WTC11 (cell line): Measurements from ENCODE around the gene CFH. TPM values are rescaled to one million over a fixed set of nuclear protein-coding genes. Genes with fewer than 3 reads are reported as not detected.
"Not testable (repeated sequence)": the region's sequence is repeated elsewhere in the genome, so short reads cannot be mapped to it uniquely, and the experiment has no call there.

Experiments used
- ATAC-seq: fragments of 200-7000 bp; cut with Tn5 transposase; 2 replicates; pipeline ENCODE4 v1.10.0; 2021; ENCODE audit warnings: mild to moderate bottlenecking, moderate library complexity
- CTCF ChIA-PET: fragments of 300-600 bp; sonication (Branson Sonifier 250); formaldehyde crosslinking; loops from one replicate; lab custom pipeline; 2021; ENCODE audit warnings: antibody characterized with exemption; lab: Charles Lee
- POLR2A ChIA-PET: fragments of 350-600 bp; sonication (Branson Sonifier 250); formaldehyde crosslinking; loops from one replicate; lab custom pipeline; 2021; ENCODE audit warnings: antibody characterized with exemption; lab: Charles Lee
- DNase-seq: peaks from one replicate; pipeline ENCODE4 v3.0.0; 2021; ENCODE audit warnings: low spot score
- H3K27ac Mint-ChIP-seq: 2 replicates; pipeline ENCODE4 v1.8.0; 2021; ENCODE audit warnings: mixed read lengths
- H3K27me3 Mint-ChIP-seq: 2 replicates; pipeline ENCODE4 v1.8.0; 2021; ENCODE audit warnings: low read depth, mild to moderate bottlenecking, moderate library complexity, mixed read lengths
- H3K36me3 Mint-ChIP-seq: 2 replicates; pipeline ENCODE4 v1.8.0; 2021; ENCODE audit warnings: mixed read lengths
- H3K4me1 Mint-ChIP-seq: 2 replicates; pipeline ENCODE4 v1.8.0; 2022; ENCODE audit warnings: mixed read lengths
- H3K4me3 Mint-ChIP-seq: 2 replicates; pipeline ENCODE4 v1.8.0; 2021; ENCODE audit warnings: mild to moderate bottlenecking, moderate library complexity, mixed read lengths
- H3K9me3 Mint-ChIP-seq: 2 replicates; pipeline ENCODE4 v1.8.0; 2021; ENCODE audit warnings: mixed read lengths
- AFF4 ChIP-seq: sonication (generic); formaldehyde crosslinking; IDR thresholded peaks from 2 replicates; pipeline ENCODE4 v1.8.1; 2023; ENCODE audit warnings: mild to moderate bottlenecking, missing genetic modification reagents, borderline replicate concordance
- ATF1 ChIP-seq: sonication (generic); formaldehyde crosslinking; IDR thresholded peaks from 2 replicates; pipeline ENCODE4 v1.8.1; 2023; ENCODE audit warnings: mild to moderate bottlenecking, moderate library complexity, missing genetic modification reagents
- EMX1 ChIP-seq: fragments of 250-450 bp; sonication (Bioruptor Pico); IDR thresholded peaks from 2 replicates; pipeline ENCODE4 v1.8.0; 2021; ENCODE audit warnings: mild to moderate bottlenecking
- ESRRA ChIP-seq: sonication (generic); formaldehyde crosslinking; IDR thresholded peaks from 2 replicates; pipeline ENCODE4 v1.8.1; 2022; ENCODE audit warnings: mild to moderate bottlenecking, missing genetic modification reagents, borderline replicate concordance
- ETV6 ChIP-seq: sonication (generic); formaldehyde crosslinking; IDR thresholded peaks from 2 replicates; pipeline ENCODE4 v1.8.1; 2022; ENCODE audit warnings: mild to moderate bottlenecking, missing genetic modification reagents
- FOXP1 ChIP-seq: sonication (generic); formaldehyde crosslinking; IDR thresholded peaks from 2 replicates; pipeline ENCODE4 v1.8.0; 2022; ENCODE audit warnings: missing genetic modification reagents, mild to moderate bottlenecking, moderate library complexity, borderline replicate concordance
- HMGA2 ChIP-seq: fragments of 250-450 bp; sonication (Bioruptor Pico); IDR thresholded peaks from 2 replicates; pipeline ENCODE4 v1.4.0; 2021; ENCODE audit warnings: mild to moderate bottlenecking, moderate library complexity
- IRF2 ChIP-seq: sonication (generic); formaldehyde crosslinking; IDR thresholded peaks from 2 replicates; pipeline ENCODE4 v1.8.0; 2022; ENCODE audit warnings: low read depth, missing genetic modification reagents, borderline replicate concordance
- KAT7 ChIP-seq: sonication (generic); formaldehyde crosslinking; IDR thresholded peaks from 2 replicates; pipeline ENCODE4 v1.8.1; 2023; ENCODE audit warnings: missing genetic modification reagents, mild to moderate bottlenecking, borderline replicate concordance
- MXD4 ChIP-seq: fragments of 250-450 bp; sonication (Bioruptor Pico); IDR thresholded peaks from 2 replicates; pipeline ENCODE4 v1.8.0; 2021; ENCODE audit warnings: mild to moderate bottlenecking, moderate library complexity, borderline replicate concordance
- NFYB ChIP-seq: sonication (generic); formaldehyde crosslinking; conservative IDR thresholded peaks from 2 replicates; pipeline ENCODE4 v1.8.0; 2022; ENCODE audit warnings: low read depth, missing genetic modification reagents
- PREB ChIP-seq: sonication (generic); formaldehyde crosslinking; IDR thresholded peaks from 2 replicates; pipeline ENCODE4 v1.8.1; 2022; ENCODE audit warnings: mild to moderate bottlenecking, missing genetic modification reagents, moderate library complexity, borderline replicate concordance
- SOX15 ChIP-seq: fragments of 250-450 bp; sonication (Bioruptor Pico); IDR thresholded peaks from 2 replicates; pipeline ENCODE4 v1.9.0; 2021; ENCODE audit warnings: mild to moderate bottlenecking
- TEAD4 ChIP-seq: sonication (generic); formaldehyde crosslinking; IDR thresholded peaks from 2 replicates; pipeline ENCODE4 v1.8.0; 2022; ENCODE audit warnings: mild to moderate bottlenecking, missing genetic modification reagents
- TP53 ChIP-seq: sonication (generic); formaldehyde crosslinking; IDR thresholded peaks from 2 replicates; pipeline ENCODE4 v1.8.1; 2023; ENCODE audit warnings: mild to moderate bottlenecking, missing genetic modification reagents
- ZBTB21 ChIP-seq: sonication (generic); formaldehyde crosslinking; IDR thresholded peaks from 2 replicates; pipeline ENCODE4 v1.8.1; 2023; ENCODE audit warnings: mild to moderate bottlenecking, missing genetic modification reagents, borderline replicate concordance
- ZNF396 ChIP-seq: fragments of 250-450 bp; sonication (Bioruptor Pico); IDR thresholded peaks from 2 replicates; pipeline ENCODE4 v1.8.0; 2021; ENCODE audit warnings: mild to moderate bottlenecking, moderate library complexity, borderline replicate concordance
- total RNA-seq: library from RNA; stranded (reverse); gene quantifications from 3 replicates; pipeline ENCODE4 v1.2.3, GENCODE V29; 2021
- TF ChIP-seq, protein P1 (sequence below): sonication (generic); formaldehyde crosslinking; IDR thresholded peaks from 2 replicates; pipeline ENCODE4 v1.8.0; 2023; ENCODE audit warnings: missing genetic modification reagents
- TF ChIP-seq, protein P2 (sequence below): fragments of 250-450 bp; sonication (Bioruptor Pico); IDR thresholded peaks from 2 replicates; pipeline ENCODE4 v1.9.0; 2021; ENCODE audit warnings: moderate library complexity, mild to moderate bottlenecking, inconsistent platforms, borderline replicate concordance
- TF ChIP-seq, protein P3 (sequence below): sonication (generic); formaldehyde crosslinking; conservative IDR thresholded peaks from 2 replicates; pipeline ENCODE4 v1.8.1; 2023; ENCODE audit warnings: mild to moderate bottlenecking, low read depth, missing genetic modification reagents, moderate library complexity
- TF ChIP-seq, protein P4 (sequence below): sonication (generic); formaldehyde crosslinking; IDR thresholded peaks from 2 replicates; pipeline ENCODE4 v1.8.1; 2023; ENCODE audit warnings: mild to moderate bottlenecking, missing genetic modification reagents

The CFH gene
- total RNA-seq, 1 experiment from 2014 or later: 0.17 TPM

DNA sequence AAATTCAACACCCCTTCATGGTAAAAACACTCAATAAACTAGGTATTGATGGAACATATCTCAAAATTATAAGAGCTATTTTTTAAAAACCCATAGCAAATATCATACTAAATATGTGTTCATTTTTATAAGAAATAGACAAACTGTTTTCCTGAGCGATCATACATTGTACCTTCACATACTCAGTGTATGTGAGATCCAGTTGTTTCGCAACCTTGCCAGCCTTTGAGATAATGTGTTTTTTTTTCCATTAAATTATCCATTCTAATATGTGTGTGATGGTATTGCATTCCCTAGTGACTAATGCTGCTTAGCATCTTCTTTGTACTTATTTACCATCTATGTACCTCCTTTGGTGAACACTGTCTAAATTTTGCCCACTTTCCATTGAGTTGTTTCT, 47.1 kb downstream of the CFH start (continued):
- TF ChIP-seq, protein P1, sequence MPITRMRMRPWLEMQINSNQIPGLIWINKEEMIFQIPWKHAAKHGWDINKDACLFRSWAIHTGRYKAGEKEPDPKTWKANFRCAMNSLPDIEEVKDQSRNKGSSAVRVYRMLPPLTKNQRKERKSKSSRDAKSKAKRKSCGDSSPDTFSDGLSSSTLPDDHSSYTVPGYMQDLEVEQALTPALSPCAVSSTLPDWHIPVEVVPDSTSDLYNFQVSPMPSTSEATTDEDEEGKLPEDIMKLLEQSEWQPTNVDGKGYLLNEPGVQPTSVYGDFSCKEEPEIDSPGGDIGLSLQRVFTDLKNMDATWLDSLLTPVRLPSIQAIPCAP (CRISPR knock-in tag): no peak
- TF ChIP-seq SOX15 (no peak), TEAD4 (CRISPR knock-in tag) (no peak), ATF1 (CRISPR knock-in tag) (no peak), NFYB (CRISPR knock-in tag) (no peak), FOXP1 (CRISPR knock-in tag) (no peak), ESRRA (no peak)
- TF ChIP-seq, protein P2, sequence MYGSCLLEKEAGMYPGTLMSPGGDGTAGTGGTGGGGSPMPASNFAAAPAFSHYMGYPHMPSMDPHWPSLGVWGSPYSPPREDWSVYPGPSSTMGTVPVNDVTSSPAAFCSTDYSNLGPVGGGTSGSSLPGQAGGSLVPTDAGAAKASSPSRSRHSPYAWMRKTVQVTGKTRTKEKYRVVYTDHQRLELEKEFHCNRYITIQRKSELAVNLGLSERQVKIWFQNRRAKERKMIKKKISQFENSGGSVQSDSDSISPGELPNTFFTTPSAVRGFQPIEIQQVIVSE: no peak

DNA sequence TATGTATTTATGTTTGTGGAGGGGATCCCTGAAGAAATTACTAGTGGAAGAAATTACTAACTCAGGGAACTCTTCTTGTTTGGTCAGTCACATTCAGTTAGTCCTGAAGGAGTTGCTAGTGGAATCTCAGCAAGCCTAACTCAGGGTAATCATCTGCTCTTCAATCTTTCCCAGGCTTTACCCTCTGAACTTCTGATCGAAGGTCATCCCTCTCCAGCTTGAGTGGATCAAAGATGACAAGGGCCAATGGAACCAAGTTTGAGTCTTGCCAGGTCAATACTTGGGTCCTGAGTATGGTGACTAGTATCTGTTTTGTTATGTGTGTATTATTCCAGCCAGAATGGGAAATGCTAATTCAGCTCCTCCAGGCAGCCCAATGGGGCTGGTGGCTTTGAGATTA, 49.3 kb downstream of the CFH start:
- no peak overlapping the region for H3K4me3 Mint-ChIP-seq
- H3K27me3 Mint-ChIP-seq: no peaks in the 10 kb centered on the region
- ChIA-PET CTCF (no interaction called here), POLR2A (no interaction called here)
- TF ChIP-seq EMX1 (no peak), IRF2 (no peak), PREB (no peak), AFF4 (no peak), ZBTB21 (CRISPR knock-in tag) (no peak), TP53 (CRISPR knock-in tag) (no peak), KAT7 (CRISPR knock-in tag) (no peak), MXD4 (CRISPR knock-in tag) (no peak), HMGA2 (CRISPR knock-in tag) (no peak), ETV6 (CRISPR knock-in tag) (no peak), ZNF396 (CRISPR knock-in tag) (no peak)
- TF ChIP-seq, protein P3, sequence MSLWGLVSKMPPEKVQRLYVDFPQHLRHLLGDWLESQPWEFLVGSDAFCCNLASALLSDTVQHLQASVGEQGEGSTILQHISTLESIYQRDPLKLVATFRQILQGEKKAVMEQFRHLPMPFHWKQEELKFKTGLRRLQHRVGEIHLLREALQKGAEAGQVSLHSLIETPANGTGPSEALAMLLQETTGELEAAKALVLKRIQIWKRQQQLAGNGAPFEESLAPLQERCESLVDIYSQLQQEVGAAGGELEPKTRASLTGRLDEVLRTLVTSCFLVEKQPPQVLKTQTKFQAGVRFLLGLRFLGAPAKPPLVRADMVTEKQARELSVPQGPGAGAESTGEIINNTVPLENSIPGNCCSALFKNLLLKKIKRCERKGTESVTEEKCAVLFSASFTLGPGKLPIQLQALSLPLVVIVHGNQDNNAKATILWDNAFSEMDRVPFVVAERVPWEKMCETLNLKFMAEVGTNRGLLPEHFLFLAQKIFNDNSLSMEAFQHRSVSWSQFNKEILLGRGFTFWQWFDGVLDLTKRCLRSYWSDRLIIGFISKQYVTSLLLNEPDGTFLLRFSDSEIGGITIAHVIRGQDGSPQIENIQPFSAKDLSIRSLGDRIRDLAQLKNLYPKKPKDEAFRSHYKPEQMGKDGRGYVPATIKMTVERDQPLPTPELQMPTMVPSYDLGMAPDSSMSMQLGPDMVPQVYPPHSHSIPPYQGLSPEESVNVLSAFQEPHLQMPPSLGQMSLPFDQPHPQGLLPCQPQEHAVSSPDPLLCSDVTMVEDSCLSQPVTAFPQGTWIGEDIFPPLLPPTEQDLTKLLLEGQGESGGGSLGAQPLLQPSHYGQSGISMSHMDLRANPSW (CRISPR knock-in tag): no peak
- TF ChIP-seq, protein P4, sequence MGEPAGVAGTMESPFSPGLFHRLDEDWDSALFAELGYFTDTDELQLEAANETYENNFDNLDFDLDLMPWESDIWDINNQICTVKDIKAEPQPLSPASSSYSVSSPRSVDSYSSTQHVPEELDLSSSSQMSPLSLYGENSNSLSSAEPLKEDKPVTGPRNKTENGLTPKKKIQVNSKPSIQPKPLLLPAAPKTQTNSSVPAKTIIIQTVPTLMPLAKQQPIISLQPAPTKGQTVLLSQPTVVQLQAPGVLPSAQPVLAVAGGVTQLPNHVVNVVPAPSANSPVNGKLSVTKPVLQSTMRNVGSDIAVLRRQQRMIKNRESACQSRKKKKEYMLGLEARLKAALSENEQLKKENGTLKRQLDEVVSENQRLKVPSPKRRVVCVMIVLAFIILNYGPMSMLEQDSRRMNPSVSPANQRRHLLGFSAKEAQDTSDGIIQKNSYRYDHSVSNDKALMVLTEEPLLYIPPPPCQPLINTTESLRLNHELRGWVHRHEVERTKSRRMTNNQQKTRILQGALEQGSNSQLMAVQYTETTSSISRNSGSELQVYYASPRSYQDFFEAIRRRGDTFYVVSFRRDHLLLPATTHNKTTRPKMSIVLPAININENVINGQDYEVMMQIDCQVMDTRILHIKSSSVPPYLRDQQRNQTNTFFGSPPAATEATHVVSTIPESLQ (CRISPR knock-in tag): no peak
- no peaks in the 10 kb centered on the region for H3K36me3 Mint-ChIP-seq
- H3K9me3 Mint-ChIP-seq: peaks cover 11% of the 10 kb centered on the region
- DNase-seq (no peak), ATAC-seq (no peak)
- H3K27ac Mint-ChIP-seq: no peak overlapping the region
- no peaks in the 10 kb centered on the region for H3K4me1 Mint-ChIP-seq

- DNase-seq, H3K27me3 Mint-ChIP-seq, POLR2A ChIA-PET, H3K9me3 Mint-ChIP-seq, H3K36me3 Mint-ChIP-seq, H3K4me1 Mint-ChIP-seq, ATAC-seq, H3K4me3 Mint-ChIP-seq, H3K27ac Mint-ChIP-seq: not testable (repeated sequence)
- CTCF ChIA-PET: interaction anchor here (1.6 kb wide), 1 partner anchor 13 kb away, joined by 7 read pairs; no protein-coding TSS in a partner anchor
These were observed 58.0 kb downstream of the CFH start for GRCh38 chr1:196709892-196710291.
